Stimulated activated CD8-positive, alpha-beta memory T cell treated with anti-CD3 and anti-CD28 coated beads, Interleukin-12 subunit alpha, Interleukin-12 subunit beta, amount 100 ng/mL, for 1 hour (primary cell): Measurements from ENCODE around the gene KCNA10.
A peak's percentile ranks its signal among the peaks of the same experiment; 100 is the strongest.
"Not testable (repeated sequence)": the region's sequence is repeated elsewhere in the genome, so short reads cannot be mapped to it uniquely, and the experiment has no call there.

ENCODE experiments used
- DNase-seq: peaks from one replicate; pipeline ENCODE4 v3.0.0-alpha.2; 2020; ENCODE audit warnings: low read depth

The KCNA10 gene

GRCh38 chr1:110533230-110533629 is 14.3 kb upstream of the KCNA10 start:
- no peak for DNase-seq

- DNase-seq = no peak
These were observed 10.0 kb upstream of the KCNA10 start for GRCh38 chr1:110529011-110529410.

GRCh38 chr1:110526201-110526780 is 7.3 kb upstream of the KCNA10 start:
- DNase-seq = no peak

GRCh38 chr1:110525249-110525595 is 6.2 kb upstream of the KCNA10 start:
- no peak for DNase-seq

- DNase-seq = peak; percentile 13
These were observed 5.6 kb upstream of the KCNA10 start for GRCh38 chr1:110524311-110525248.

GRCh38 chr1:110523011-110523410 is 4.0 kb upstream of the KCNA10 start:
- DNase-seq = no peak

GRCh38 chr1:110522560-110522959 is 3.6 kb upstream of the KCNA10 start:
- DNase-seq = no peak

GRCh38 chr1:110520827-110521226 is 1.9 kb upstream of the KCNA10 start:
- DNase-seq = no peak

- DNase-seq = no peak
These were observed 3.1 kb downstream of the KCNA10 start for GRCh38 chr1:110515891-110516290.

- no peak for DNase-seq
These were observed 3.9 kb downstream of the KCNA10 start for GRCh38 chr1:110515041-110515440.

GRCh38 chr1:110513511-110513910 is 5.5 kb downstream of the KCNA10 start:
- no peak for DNase-seq

- DNase-seq = no peak
These were observed 7.5 kb downstream of the KCNA10 start for GRCh38 chr1:110511436-110511835.

GRCh38 chr1:110510921-110511320 is 8.1 kb downstream of the KCNA10 start:
- not testable (repeated sequence) for DNase-seq

GRCh38 chr1:110509655-110510054 is 9.3 kb downstream of the KCNA10 start:
- no peak for DNase-seq

GRCh38 chr1:110508028-110508940 is 10.7 kb downstream of the KCNA10 start:
- DNase-seq = no peak

- no peak for DNase-seq
These were observed 12.4 kb downstream of the KCNA10 start for GRCh38 chr1:110506541-110506940.

- DNase-seq = no peak
These were observed 13.4 kb downstream of the KCNA10 start for GRCh38 chr1:110505596-110505995.

- no peak for DNase-seq
These were observed 14.7 kb downstream of the KCNA10 start for GRCh38 chr1:110504226-110504625.

GRCh38 chr1:110503471-110503870 is 15.5 kb downstream of the KCNA10 start:
- no peak for DNase-seq

GRCh38 chr1:110502402-110503151 is 16.4 kb downstream of the KCNA10 start:
- no peak for DNase-seq

GRCh38 chr1:110501488-110502132 is 17.4 kb downstream of the KCNA10 start:
- DNase-seq = no peak
